GM13976 (cell line): ENCODE results near the gene RFTN1.

Source experiments
- DNase-seq: peaks from one replicate; pipeline ENCODE4 v3.0.0; 2012; ENCODE audit warnings: low spot score
- in situ Hi-C: fragments of 300-500 bp; cut with MboI; formaldehyde crosslinking; loops from one replicate; pipeline ENCODE4 v1.12.0; 2022; ENCODE audit warnings: low sequenced_read_pairs, mixed read lengths, inconsistent platforms; ENCODE audit not compliant: unreplicated experiment
- TF ChIP-seq, protein P1 (sequence below): IDR thresholded peaks from 2 replicates; pipeline ENCODE4 v1.5.1; 2012; ENCODE audit warnings: borderline replicate concordance, mild to moderate bottlenecking; ENCODE audit not compliant: insufficient read depth; ENCODE audit errors: extremely low read depth, missing control alignments, control extremely low read depth

RFTN1 gene

DNA sequence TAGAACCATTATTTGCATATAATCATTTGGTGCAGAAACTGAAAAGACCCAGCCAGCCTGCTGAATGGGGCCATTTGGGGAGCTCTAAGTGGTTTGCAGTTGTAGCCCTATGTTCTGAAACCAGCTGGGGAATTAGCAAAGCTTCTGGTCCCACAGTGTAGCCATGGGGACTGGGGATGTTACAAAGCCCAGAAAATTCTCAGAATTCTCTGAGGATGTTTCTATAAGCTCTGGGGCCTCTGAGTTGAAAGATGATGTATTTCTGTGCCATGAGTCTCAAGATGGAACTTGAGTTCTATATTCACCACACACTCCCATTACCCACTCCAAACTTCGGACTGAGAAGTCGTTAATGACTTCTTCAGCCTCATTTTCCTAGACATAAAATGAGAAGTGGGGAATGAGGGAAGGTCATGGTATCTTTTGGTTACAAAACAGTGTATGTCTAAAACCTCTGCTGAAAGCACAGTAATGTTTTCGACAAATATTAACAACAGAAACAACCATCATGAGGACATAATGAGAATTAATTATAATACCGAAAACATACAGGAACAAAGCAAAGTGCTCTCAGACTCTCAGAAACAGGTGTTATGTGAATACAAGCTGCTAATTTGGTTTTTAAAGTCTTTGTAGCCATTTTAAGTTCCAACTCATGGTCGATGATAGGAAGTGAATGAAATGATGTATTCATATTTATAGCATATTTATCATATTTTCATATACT lies 89.4 kb downstream of the RFTN1 start:
- TF ChIP-seq, protein P1, sequence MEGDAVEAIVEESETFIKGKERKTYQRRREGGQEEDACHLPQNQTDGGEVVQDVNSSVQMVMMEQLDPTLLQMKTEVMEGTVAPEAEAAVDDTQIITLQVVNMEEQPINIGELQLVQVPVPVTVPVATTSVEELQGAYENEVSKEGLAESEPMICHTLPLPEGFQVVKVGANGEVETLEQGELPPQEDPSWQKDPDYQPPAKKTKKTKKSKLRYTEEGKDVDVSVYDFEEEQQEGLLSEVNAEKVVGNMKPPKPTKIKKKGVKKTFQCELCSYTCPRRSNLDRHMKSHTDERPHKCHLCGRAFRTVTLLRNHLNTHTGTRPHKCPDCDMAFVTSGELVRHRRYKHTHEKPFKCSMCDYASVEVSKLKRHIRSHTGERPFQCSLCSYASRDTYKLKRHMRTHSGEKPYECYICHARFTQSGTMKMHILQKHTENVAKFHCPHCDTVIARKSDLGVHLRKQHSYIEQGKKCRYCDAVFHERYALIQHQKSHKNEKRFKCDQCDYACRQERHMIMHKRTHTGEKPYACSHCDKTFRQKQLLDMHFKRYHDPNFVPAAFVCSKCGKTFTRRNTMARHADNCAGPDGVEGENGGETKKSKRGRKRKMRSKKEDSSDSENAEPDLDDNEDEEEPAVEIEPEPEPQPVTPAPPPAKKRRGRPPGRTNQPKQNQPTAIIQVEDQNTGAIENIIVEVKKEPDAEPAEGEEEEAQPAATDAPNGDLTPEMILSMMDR, result no peak
- DNase-seq, result peak; percentile 43
- in situ Hi-C loops, result no loop called here

DNA sequence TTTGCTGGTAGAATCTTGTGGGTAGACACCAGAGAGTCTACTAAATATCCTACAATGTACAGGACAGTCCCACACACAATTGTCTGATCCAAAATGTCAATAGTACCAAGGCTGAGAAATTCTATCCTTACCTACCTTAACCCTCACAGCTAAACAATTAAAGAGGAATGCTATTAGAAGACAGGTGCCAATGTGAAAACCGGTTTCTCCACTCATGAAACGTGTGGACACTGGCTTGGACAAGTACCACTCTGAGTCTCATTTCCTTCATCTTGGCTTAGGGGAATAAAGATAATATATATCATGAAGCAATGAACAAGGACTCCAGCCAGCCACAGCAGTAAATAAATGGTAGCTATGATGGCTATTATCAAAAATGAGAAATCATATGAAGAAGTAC lies 90.2 kb downstream of the RFTN1 start:
- in situ Hi-C loops, result no loop called here
- DNase-seq, result no peak
- TF ChIP-seq, protein P1, result no peak

- in situ Hi-C loops, result no loop called here
- DNase-seq, result no peak
- TF ChIP-seq, protein P1, result no peak
These were observed 93.8 kb downstream of the RFTN1 start for GRCh38 chr3:16419640-16420241.

- no peak for DNase-seq
- TF ChIP-seq, protein P1, result no peak
- in situ Hi-C loops, result no loop called here
These were observed 95.4 kb downstream of the RFTN1 start for GRCh38 chr3:16417945-16418739.

DNA sequence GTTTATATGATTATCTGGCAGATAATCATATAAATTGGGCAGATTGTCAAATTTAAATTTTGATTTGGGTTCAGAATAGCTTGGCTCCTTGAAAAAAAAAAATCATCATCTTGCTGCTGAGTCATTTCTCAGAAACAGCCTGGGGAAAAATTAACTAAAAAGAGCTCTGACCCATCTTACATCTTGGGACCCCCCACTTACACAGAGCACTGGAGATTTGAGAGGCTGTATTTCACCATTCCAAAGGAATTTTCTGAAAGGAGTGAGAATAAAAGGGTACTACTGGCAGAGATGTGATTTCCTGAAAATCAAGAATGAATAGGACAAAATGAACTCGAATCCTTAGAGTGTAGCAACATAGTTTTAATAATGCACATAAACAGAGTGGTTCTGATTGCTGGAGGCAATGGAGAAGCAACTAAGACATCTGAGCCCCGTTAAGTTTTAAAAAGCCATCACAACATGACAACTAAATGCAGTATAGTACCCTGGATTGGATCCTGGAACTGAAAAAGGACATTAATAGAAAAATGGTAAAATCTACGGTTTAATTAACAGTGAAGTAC lies 97.5 kb downstream of the RFTN1 start:
- TF ChIP-seq, protein P1, result no peak
- no peak for DNase-seq
- in situ Hi-C loops, result no loop called here

DNA sequence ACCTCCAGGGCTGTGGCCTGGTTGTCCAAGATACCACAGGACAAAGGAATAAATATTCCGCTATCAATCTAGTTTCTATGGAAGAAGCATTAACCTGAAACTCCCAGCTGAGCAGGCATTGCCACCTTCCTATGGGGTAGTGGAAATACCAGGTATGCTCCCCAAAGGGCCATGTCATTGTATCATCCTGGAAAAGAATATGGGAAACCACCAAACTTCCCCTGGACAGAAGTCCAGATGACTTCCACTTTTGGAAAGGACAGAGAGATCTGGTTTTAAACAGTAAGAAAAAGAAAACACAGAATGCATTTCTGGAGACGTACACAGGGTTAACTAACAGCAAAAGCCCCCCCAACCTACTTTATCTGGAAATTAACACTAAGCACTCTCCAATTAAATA lies 100.2 kb downstream of the RFTN1 start:
- in situ Hi-C loops, result no loop called here
- TF ChIP-seq, protein P1, result no peak
- no peak for DNase-seq
